Measurements from ENCODE around the gene DNAH8. TPM values are rescaled to one million over a fixed set of nuclear protein-coding genes. Genes with fewer than 3 reads are reported as not detected.

Gene DNAH8
- total RNA-seq, 3 donors from 2014 or later (not counting 1 experiment from before 2014, with no cell fraction given): 0.10 TPM; not detected in 2

DNA sequence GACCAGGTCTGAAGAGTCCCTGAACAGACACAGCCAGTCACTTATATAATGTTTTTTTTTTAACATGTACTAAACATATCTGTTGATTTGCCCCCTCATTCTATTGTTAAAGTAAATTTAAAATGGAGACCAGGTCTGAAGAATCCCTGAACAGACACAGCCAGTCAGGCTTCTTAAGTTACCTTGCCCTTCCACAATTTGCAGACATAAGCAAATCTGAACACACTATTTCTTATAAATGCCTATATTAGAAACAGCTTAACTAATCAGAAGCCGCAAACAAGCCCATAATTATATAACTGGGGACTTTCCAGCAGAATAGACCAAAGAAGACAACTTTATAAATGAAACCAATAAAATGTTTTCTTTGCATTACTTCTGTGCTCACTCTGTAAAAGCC is 118.2 kb downstream of the DNAH8 start:
- Mint-ChIP-seq H3K4me3 (no peak overlapping the region), H3K4me1 (no peaks in the 10 kb centered on the region), H3K9me3 (no peaks in the 10 kb centered on the region), H3K36me3 (no peaks in the 10 kb centered on the region), H3K27ac (no peak overlapping the region), H3K27me3 (ENCODE audit: low read depth in 2 of 2) (peaks cover 22 to 38% of the 10 kb centered on the region in 2 donors)
- H3K36me3 ChIP-seq (ENCODE audit: control insufficient read depth, insufficient read depth, low read length): no peaks in the 10 kb centered on the region
- H3K27me3 ChIP-seq (ENCODE audit: control insufficient read depth, insufficient read depth, low read length): no peaks in the 10 kb centered on the region
- ATAC-seq (no peak), DNase-seq (no peak)
- H3K9me3 ChIP-seq (ENCODE audit: control insufficient read depth, insufficient read depth, low read length): no peaks in the 10 kb centered on the region
- no peaks in the 10 kb centered on the region for H3K4me1 ChIP-seq (ENCODE audit: control insufficient read depth, insufficient read depth, low read length)
- WGBS (ENCODE audit: insufficient coverage): 91% methylated on average over 1 of the region's 1 CpG
- intact Hi-C loops (cut with micrococcal nuclease): no loop called here
- H3K4me3 ChIP-seq (ENCODE audit: low read length): no peak overlapping the region
- H3K27ac ChIP-seq (ENCODE audit: low read length): no peak overlapping the region
- TF ChIP-seq, protein P1, sequence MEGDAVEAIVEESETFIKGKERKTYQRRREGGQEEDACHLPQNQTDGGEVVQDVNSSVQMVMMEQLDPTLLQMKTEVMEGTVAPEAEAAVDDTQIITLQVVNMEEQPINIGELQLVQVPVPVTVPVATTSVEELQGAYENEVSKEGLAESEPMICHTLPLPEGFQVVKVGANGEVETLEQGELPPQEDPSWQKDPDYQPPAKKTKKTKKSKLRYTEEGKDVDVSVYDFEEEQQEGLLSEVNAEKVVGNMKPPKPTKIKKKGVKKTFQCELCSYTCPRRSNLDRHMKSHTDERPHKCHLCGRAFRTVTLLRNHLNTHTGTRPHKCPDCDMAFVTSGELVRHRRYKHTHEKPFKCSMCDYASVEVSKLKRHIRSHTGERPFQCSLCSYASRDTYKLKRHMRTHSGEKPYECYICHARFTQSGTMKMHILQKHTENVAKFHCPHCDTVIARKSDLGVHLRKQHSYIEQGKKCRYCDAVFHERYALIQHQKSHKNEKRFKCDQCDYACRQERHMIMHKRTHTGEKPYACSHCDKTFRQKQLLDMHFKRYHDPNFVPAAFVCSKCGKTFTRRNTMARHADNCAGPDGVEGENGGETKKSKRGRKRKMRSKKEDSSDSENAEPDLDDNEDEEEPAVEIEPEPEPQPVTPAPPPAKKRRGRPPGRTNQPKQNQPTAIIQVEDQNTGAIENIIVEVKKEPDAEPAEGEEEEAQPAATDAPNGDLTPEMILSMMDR (IDR thresholded peaks at IDR 0.05): no peak

DNA sequence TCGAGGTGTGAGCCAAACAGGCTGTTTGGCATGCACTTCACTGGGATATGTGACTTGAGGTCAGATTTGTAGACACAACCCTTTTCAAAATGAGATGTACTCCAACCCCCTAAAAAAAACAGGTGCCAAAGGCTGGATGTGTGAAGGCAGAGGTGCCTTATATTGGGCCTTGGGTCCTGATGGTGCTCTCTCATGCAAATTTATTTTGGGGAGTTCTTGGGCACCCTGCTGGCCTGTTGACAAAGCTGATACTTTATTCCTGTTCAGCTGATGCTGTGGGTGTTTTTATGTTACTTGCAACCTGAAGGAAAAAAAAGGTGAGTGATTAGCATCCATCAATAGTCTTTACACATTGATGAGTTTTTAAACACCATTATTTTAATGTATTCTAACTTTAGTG is 121.5 kb downstream of the DNAH8 start:
- 80% methylated on average over 1 of the region's 1 CpG for WGBS (ENCODE audit: insufficient coverage)
- no peaks in the 10 kb centered on the region for H3K9me3 ChIP-seq (ENCODE audit: control insufficient read depth, insufficient read depth, low read length)
- DNase-seq (no peak), ATAC-seq (no peak)
- H3K4me1 ChIP-seq (ENCODE audit: control insufficient read depth, insufficient read depth, low read length): no peaks in the 10 kb centered on the region
- intact Hi-C loops (cut with micrococcal nuclease): no loop called here
- H3K36me3 Mint-ChIP-seq: no peaks in the 10 kb centered on the region
- no peaks in the 10 kb centered on the region for H3K4me1 Mint-ChIP-seq
- peaks cover 10 to 19% of the 10 kb centered on the region in 2 donors for H3K27me3 Mint-ChIP-seq (ENCODE audit: low read depth in 2 of 2)
- no peaks in the 10 kb centered on the region for H3K36me3 ChIP-seq (ENCODE audit: control insufficient read depth, insufficient read depth, low read length)
- TF ChIP-seq, protein P1 (IDR thresholded peaks at IDR 0.05): no peak
- H3K27ac Mint-ChIP-seq: no peak overlapping the region
- H3K4me3 Mint-ChIP-seq: no peak overlapping the region
- H3K9me3 Mint-ChIP-seq: no peaks in the 10 kb centered on the region
- H3K27ac ChIP-seq (ENCODE audit: low read length): no peak overlapping the region
- no peaks in the 10 kb centered on the region for H3K27me3 ChIP-seq (ENCODE audit: control insufficient read depth, insufficient read depth, low read length)
- H3K4me3 ChIP-seq (ENCODE audit: low read length): no peak overlapping the region

DNA sequence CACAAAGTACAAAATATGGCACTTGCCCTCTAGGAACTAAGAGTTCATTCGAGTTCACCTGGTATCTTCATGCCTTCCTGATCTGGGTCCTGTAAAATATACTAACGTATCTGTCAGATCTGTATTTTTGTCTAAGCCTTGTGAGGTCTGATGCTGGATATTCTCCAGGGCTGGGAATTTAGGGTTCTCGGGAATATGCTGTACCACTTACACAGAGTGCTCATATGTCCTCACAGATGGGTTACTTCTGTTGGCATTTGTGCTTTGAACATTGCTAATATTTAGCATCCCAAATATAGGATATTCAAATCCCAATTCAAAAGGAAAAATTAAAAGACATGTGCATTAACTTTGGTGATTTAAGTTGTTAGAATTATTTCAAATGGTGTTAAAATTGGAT is 122.0 kb downstream of the DNAH8 start:
- Mint-ChIP-seq H3K36me3 (no peaks in the 10 kb centered on the region), H3K4me1 (no peaks in the 10 kb centered on the region), H3K9me3 (no peaks in the 10 kb centered on the region), H3K27ac (no peak overlapping the region), H3K4me3 (no peak overlapping the region), H3K27me3 (ENCODE audit: low read depth in 2 of 2) (peaks cover 10 to 19% of the 10 kb centered on the region in 2 donors)
- WGBS (ENCODE audit: insufficient coverage): 85% methylated on average over 3 of the region's 3 CpGs
- H3K4me3 ChIP-seq (ENCODE audit: low read length): no peak overlapping the region
- no peaks in the 10 kb centered on the region for H3K4me1 ChIP-seq (ENCODE audit: control insufficient read depth, insufficient read depth, low read length)
- no peaks in the 10 kb centered on the region for H3K9me3 ChIP-seq (ENCODE audit: control insufficient read depth, insufficient read depth, low read length)
- TF ChIP-seq, protein P1 (IDR thresholded peaks at IDR 0.05): no peak
- intact Hi-C loops (cut with micrococcal nuclease): no loop called here
- DNase-seq (no peak), ATAC-seq (no peak)
- peaks cover under 1% of the 10 kb centered on the region for H3K27me3 ChIP-seq (ENCODE audit: control insufficient read depth, insufficient read depth, low read length)
- H3K27ac ChIP-seq (ENCODE audit: low read length): no peak overlapping the region
- no peaks in the 10 kb centered on the region for H3K36me3 ChIP-seq (ENCODE audit: control insufficient read depth, insufficient read depth, low read length)

DNA sequence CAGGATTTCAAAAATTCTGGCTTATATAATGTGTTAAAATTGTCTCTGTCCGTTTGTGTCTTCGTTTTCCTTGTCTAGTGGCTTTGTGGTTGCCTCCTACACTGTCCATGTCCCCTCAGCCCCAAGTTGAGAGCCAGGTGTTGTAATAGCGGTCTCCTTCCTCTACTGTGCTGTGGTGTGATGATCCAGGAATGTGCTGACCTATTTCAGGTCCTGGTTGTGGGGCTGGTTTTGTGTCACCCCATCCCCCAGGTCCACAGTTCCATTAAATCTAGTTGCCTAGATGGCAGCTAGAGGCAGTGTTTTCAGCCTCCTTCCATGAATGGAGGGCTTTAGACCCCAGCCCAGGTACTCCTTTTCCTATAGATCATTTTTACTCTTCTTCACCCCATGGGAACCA is 128.7 kb downstream of the DNAH8 start:
- Mint-ChIP-seq H3K27ac (no peak overlapping the region), H3K4me1 (no peaks in the 10 kb centered on the region), H3K9me3 (no peaks in the 10 kb centered on the region), H3K36me3 (no peaks in the 10 kb centered on the region), H3K4me3 (no peak overlapping the region), H3K27me3 (ENCODE audit: low read depth in 2 of 2) (peaks cover 13 to 54% of the 10 kb centered on the region in 2 donors)
- Histone ChIP-seq H3K4me1 (ENCODE audit: control insufficient read depth, insufficient read depth, low read length) (no peaks in the 10 kb centered on the region), H3K27ac (ENCODE audit: low read length) (no peak overlapping the region), H3K4me3 (ENCODE audit: low read length) (no peak overlapping the region), H3K9me3 (ENCODE audit: control insufficient read depth, insufficient read depth, low read length) (no peaks in the 10 kb centered on the region), H3K27me3 (ENCODE audit: control insufficient read depth, insufficient read depth, low read length) (peaks cover 4% of the 10 kb centered on the region), H3K36me3 (ENCODE audit: control insufficient read depth, insufficient read depth, low read length) (no peaks in the 10 kb centered on the region)
- intact Hi-C loops (cut with micrococcal nuclease): no loop called here
- DNase-seq: no peak
- WGBS (ENCODE audit: insufficient coverage): 60% methylated on average over 3 of the region's 3 CpGs
- TF ChIP-seq, protein P1 (IDR thresholded peaks at IDR 0.05): no peak
- no peak for ATAC-seq
